Type B pancreatic cell (in vitro differentiated cells): ENCODE measurements around the gene GOLGA1. TPM values are rescaled to one million over a fixed set of nuclear protein-coding genes. Genes with fewer than 3 reads are reported as not detected.
"Not testable (repeated sequence)": the region's sequence is repeated elsewhere in the genome, so short reads cannot be mapped to it uniquely, and the experiment has no call there.

Experiments used
- DNase-seq: peaks from one replicate; pipeline ENCODE4 v3.0.0; 2021; ENCODE audit warnings: mixed read lengths; ENCODE audit not compliant: unreplicated experiment; ENCODE audit errors: extremely low spot score
- H3K27ac Mint-ChIP-seq: 2 replicates; pipeline ENCODE4 v1.8.0; 2021; ENCODE audit warnings: mild to moderate bottlenecking, mixed read lengths
- H3K27me3 Mint-ChIP-seq: 2 replicates; pipeline ENCODE4 v1.8.0; 2021; ENCODE audit warnings: mixed read lengths
- H3K36me3 Mint-ChIP-seq: 2 replicates; pipeline ENCODE4 v1.8.0; 2021; ENCODE audit warnings: mixed read lengths
- H3K4me1 Mint-ChIP-seq: one replicate; pipeline ENCODE4 v1.8.0; 2021; ENCODE audit warnings: mixed read lengths; ENCODE audit not compliant: unreplicated experiment
- H3K4me3 Mint-ChIP-seq: 2 replicates; pipeline ENCODE4 v1.8.0; 2021; ENCODE audit warnings: mild to moderate bottlenecking, mixed read lengths
- H3K9me3 Mint-ChIP-seq: 2 replicates; pipeline ENCODE4 v1.8.0; 2021; ENCODE audit warnings: mixed read lengths
- total RNA-seq: library from RNA; stranded (reverse); gene quantifications from 2 replicates; pipeline ENCODE4 v1.2.1, GENCODE V29; 2021; ENCODE audit warnings: low replicate concordance
- TF ChIP-seq, protein P1 (sequence below): fragments of 200-600 bp; sonication (generic); conservative IDR thresholded peaks from 2 replicates; pipeline ENCODE4 v1.5.0; 2021; ENCODE audit warnings: antibody characterized with exemption, mild to moderate bottlenecking

GOLGA1 gene
- total RNA-seq, 1 donor from 2014 or later = 18.4 TPM

DNA sequence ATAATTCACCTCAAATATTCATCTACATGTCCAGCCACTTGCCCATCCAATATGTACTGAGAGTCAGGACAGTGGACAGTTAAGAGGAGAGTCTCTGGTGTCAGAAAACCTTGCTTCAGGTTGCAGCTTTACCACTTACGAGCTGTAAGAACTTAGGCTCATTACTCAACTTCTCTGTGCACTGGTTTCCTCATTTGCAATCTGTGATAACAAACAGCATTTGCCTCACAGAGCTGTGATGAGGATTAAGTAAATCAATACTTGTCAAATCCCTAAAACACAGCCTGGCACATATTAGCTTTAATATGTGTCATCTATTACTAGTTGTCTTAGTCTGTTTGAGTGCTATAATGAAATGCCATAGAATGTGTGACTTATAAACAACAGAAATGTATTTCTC lies 8.6 kb downstream of the GOLGA1 start:
- Mint-ChIP-seq H3K27me3 (no peaks in the 10 kb centered on the region), H3K4me1 (no peaks in the 10 kb centered on the region), H3K27ac (no peak overlapping the region), H3K4me3 (no peak overlapping the region), H3K36me3 (peaks cover 23% of the 10 kb centered on the region), H3K9me3 (no peaks in the 10 kb centered on the region)
- TF ChIP-seq, protein P1, sequence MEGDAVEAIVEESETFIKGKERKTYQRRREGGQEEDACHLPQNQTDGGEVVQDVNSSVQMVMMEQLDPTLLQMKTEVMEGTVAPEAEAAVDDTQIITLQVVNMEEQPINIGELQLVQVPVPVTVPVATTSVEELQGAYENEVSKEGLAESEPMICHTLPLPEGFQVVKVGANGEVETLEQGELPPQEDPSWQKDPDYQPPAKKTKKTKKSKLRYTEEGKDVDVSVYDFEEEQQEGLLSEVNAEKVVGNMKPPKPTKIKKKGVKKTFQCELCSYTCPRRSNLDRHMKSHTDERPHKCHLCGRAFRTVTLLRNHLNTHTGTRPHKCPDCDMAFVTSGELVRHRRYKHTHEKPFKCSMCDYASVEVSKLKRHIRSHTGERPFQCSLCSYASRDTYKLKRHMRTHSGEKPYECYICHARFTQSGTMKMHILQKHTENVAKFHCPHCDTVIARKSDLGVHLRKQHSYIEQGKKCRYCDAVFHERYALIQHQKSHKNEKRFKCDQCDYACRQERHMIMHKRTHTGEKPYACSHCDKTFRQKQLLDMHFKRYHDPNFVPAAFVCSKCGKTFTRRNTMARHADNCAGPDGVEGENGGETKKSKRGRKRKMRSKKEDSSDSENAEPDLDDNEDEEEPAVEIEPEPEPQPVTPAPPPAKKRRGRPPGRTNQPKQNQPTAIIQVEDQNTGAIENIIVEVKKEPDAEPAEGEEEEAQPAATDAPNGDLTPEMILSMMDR = no peak
- no peak for DNase-seq

DNA sequence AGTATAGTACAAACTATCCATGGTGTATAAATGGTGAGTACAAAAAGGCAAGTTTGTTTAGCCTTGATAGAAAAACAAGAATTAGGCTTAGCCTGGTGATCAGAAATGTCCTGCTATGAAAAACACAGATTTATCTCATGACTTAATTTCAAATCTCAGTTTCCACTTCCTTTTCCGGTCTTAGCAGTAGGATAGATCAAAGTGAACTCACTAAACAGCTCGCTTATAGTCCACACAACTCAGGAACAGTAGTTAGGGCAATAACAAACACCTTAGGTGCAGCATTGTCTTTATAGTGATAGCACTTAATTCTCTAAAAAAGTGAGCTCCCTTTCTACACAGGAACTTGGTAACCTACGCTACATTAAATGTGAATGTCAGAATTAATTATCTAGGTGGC lies 11.4 kb downstream of the GOLGA1 start:
- Mint-ChIP-seq H3K36me3 (peaks cover 22% of the 10 kb centered on the region), H3K4me1 (no peaks in the 10 kb centered on the region), H3K9me3 (no peaks in the 10 kb centered on the region), H3K4me3 (no peak overlapping the region), H3K27ac (no peak overlapping the region), H3K27me3 (no peaks in the 10 kb centered on the region)
- no peak for DNase-seq
- TF ChIP-seq, protein P1 = no peak

DNA sequence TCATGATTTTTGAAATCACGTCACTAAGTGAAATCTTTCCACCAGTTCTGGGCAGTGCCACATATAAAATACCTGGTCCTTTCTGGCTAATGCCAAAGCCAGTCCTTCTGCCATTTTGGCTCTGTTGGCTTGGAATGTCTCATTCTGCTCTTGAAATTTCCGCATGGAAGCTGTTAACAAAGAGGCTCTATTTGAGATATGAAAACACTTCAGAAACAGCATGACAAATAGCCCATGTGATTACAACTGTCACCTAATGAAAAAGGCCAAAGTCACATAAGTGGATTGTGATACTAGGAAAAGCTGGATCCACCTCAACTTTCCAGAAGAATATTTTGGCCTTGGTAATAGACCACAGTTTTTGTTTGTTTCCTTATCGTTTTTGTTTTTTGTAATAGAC lies 12.8 kb downstream of the GOLGA1 start:
- TF ChIP-seq, protein P1 = no peak
- Mint-ChIP-seq H3K4me1 (no peaks in the 10 kb centered on the region), H3K27ac (no peak overlapping the region), H3K27me3 (no peaks in the 10 kb centered on the region), H3K4me3 (no peak overlapping the region), H3K36me3 (peaks cover 13% of the 10 kb centered on the region), H3K9me3 (no peaks in the 10 kb centered on the region)
- no peak for DNase-seq

DNA sequence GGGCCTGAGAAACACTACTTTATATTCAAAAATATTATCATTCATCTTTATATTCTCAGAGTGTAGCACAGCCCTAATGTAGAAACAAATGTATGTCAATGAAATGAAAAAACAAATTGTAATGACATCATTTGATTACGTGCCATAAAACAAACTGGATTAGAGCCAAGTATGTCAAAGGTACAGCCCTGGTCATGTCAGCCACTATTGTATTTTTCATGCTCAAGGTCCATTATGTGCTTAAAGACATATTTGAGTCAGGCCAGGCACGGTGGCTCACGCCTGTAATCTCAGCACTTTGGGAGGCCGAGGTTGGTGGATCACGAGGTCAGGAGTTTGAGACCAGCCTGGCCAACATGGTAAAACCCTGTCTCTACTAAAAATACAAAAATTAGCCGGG lies 20.5 kb downstream of the GOLGA1 start:
- not testable (repeated sequence) for H3K9me3 Mint-ChIP-seq, DNase-seq, H3K27me3 Mint-ChIP-seq, H3K4me1 Mint-ChIP-seq, H3K4me3 Mint-ChIP-seq, H3K27ac Mint-ChIP-seq
- peaks cover 21% of the 10 kb centered on the region for H3K36me3 Mint-ChIP-seq

DNA sequence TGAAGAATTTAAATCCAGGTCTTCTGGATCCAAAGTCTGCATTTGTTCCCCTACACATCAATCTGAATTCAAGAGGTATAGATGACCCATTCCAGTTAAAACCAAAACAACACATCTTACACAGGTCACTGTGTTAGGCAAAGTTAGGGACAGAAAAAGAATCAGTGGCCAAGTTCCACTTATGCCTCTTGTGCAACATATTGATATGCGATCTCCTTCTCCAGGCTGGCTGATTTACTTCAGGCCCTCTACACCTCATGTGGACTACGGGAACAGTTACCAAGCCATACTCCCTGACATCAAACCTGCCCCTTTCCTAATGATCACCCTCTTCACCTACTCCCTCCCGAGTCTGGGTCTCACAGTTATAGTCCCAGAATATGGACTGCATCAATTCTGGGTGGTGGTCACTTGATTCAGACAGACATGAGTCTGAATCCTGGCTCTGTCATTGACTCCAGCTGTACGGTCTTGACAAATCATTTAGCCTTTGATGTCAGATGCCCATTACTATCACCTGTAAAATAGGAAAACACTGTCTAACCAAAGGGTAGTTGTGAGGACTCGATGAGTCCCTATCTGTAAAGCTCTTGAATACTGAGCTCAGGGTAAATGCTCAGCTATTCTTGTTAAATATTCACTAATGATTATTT lies 26.0 kb downstream of the GOLGA1 start:
- peaks cover 32% of the 10 kb centered on the region for H3K36me3 Mint-ChIP-seq
- no peaks in the 10 kb centered on the region for H3K27me3 Mint-ChIP-seq
- no peak for DNase-seq
- H3K9me3 Mint-ChIP-seq = no peaks in the 10 kb centered on the region
- no peaks in the 10 kb centered on the region for H3K4me1 Mint-ChIP-seq
- H3K4me3 Mint-ChIP-seq = no peak overlapping the region
- H3K27ac Mint-ChIP-seq = no peak overlapping the region
- TF ChIP-seq, protein P1 = no peak

DNA sequence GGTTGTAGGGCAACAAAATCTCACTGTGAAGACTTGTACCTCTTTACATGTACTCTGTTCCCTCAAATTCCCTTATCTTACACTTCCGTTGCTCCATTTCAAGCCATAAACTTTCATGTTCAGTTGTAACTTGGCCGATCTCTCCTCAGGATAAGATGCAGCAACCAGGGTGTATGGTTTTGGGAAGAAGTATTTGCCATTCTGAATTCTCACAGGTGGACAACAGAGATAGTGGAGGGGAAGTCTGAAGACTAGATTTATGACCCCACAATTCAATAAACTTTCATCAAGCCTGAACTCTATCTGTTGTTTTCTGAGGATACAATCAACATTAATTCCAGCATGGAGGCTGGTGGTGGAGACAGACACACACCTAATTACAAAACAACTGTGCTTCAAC lies 27.5 kb downstream of the GOLGA1 start:
- Mint-ChIP-seq H3K27ac (no peak overlapping the region), H3K4me1 (no peaks in the 10 kb centered on the region), H3K9me3 (no peaks in the 10 kb centered on the region), H3K4me3 (no peak overlapping the region), H3K36me3 (peaks cover 28% of the 10 kb centered on the region), H3K27me3 (no peaks in the 10 kb centered on the region)
- no peak for DNase-seq
- TF ChIP-seq, protein P1 = no peak
